Measurements from ENCODE around the gene FNDC10.

DNA sequence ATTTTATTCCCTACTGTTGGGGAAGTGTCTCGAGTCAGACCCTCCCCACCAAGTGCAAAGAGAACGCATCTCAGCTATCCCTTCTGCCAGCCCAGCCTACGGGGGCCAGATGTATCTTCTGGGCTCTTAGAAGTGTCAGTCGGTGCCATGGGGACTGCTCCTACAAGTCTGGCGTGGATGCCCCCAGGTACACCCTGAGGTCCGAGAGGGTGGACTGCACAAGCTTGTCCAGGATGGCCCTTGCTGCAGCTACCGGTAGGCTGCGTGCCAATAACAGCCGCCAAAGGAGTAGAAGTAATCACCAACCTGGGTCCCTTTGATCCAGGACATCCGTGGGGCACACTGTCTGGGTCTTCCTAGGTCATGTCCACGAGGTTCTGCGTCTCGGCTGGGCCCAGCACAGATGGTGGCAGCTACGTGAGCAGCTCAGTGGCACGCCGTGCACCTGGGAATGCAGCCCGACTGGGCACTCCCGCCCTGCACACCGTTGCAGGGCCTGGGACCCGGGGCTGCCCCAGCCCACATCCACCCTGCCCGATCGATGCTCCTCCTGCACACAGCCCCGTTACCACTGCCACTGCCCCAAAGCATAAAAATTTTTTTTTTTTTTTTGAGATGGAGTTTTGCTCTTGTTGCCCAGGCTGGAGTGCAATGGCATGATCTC lies 16.5 kb downstream of the FNDC10 start:
- no peak for TF ChIP-seq SUZ12 (IDR thresholded peaks at IDR 0.05; ENCODE audit: extremely low read depth, insufficient read depth, insufficient read length)
- TF ChIP-seq YY1 (IDR thresholded peaks at IDR 0.05; ENCODE audit: insufficient read depth, insufficient read length) = no peak
